ENCODE measurements around the gene ISY1.

DNA sequence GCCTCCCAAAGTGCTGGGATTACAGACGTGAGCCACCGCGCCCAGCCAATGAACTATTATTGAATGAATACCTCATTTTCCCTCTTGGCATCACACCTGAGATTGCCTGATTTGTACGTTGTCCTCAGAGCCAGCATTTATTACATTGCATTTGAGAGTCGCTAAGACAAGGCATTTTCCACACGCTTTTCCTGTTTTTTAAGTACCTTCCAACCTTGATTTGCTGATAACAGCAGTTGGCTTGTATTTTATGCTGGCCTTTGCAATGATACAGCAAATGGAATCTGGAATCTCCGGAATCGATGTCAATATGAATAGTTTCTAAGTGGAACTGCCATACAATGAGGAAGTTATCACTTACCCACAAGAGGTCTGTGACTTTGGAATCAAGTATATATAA, 38.5 kb upstream of the ISY1 start:
- TF ChIP-seq, protein P1, sequence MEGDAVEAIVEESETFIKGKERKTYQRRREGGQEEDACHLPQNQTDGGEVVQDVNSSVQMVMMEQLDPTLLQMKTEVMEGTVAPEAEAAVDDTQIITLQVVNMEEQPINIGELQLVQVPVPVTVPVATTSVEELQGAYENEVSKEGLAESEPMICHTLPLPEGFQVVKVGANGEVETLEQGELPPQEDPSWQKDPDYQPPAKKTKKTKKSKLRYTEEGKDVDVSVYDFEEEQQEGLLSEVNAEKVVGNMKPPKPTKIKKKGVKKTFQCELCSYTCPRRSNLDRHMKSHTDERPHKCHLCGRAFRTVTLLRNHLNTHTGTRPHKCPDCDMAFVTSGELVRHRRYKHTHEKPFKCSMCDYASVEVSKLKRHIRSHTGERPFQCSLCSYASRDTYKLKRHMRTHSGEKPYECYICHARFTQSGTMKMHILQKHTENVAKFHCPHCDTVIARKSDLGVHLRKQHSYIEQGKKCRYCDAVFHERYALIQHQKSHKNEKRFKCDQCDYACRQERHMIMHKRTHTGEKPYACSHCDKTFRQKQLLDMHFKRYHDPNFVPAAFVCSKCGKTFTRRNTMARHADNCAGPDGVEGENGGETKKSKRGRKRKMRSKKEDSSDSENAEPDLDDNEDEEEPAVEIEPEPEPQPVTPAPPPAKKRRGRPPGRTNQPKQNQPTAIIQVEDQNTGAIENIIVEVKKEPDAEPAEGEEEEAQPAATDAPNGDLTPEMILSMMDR (IDR thresholded peaks at IDR 0.05) = no peak
- TF ChIP-seq POLR2A (IDR thresholded peaks at IDR 0.05) = no peak
